ENCODE measurements around the gene RCCD1.
"Not testable (repeated sequence)": the region's sequence is repeated elsewhere in the genome, so short reads cannot be mapped to it uniquely, and the experiment has no call there.

The RCCD1 gene

GRCh38 chr15:90954712-90955623 lies at the start of gene RCCD1:
Gene RCCD1 (plus strand): TSS chr15:90954884. CDS start chr15:90956735, 1,851 bp downstream.
- peak; percentile 96 to 97 for DNase-seq

- no peak for DNase-seq
These were observed 49.1 kb upstream of the RCCD1 start for GRCh38 chr15:90905306-90906180.

DNA sequence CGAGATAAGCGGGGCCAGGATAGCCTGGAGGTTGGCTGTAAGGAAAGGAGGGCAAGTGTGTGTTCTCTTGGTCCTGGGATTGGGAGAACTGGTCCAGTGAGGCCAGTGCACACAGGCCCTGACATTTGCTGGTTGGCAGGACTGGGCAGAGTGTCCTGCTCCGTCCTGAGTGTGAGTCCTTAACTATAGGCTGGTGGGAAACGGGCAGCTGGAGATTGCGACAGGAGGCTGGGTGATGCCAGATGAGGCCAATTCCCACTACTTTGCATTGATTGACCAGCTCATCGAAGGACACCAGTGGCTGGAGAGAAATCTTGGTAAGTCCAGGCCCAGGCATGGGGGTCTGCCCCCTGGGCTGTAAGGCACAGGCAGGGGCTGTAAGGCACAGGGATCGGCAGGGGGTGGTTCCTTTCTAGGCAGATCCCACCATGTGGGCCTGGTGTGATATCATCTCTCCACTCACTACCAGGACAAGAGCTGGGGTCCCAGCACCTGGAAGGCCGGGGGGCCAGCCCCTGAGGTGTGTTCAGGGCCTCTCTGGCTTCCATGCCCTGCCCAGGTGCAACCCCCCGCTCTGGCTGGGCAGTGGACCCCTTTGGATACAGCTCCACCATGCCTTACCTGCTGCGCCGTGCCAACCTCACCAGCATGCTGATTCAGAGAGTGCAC lies 48.4 kb upstream of the RCCD1 start:
- DNase-seq, result no peak

DNA sequence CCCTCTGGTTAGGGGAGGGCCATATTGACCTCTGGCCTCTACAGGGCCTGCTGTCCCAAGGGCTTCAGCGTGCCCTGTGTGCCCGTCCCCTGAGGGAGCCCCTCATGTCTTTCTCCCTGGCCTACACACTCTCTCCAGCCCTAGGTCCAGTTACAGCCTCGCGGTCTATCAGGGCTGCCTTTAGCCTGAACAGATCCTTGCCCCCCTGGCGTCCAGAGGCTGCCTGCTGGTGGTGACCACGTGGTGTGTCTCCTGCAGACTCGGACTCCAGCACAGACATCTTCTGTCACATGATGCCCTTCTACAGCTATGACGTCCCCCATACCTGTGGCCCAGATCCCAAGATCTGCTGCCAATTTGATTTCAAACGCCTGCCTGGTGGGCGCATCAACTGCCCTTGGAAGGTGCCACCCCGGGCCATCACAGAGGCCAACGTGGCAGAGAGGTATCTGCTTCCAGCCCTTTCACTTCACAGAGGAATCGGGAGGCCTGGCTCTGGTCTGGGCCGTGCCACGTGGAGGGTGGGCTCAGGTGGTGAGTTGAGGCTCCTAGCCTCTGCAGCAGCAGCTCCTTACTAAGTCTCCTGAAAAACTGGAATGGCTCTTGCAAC lies 47.5 kb upstream of the RCCD1 start:
- no peak for DNase-seq

DNA sequence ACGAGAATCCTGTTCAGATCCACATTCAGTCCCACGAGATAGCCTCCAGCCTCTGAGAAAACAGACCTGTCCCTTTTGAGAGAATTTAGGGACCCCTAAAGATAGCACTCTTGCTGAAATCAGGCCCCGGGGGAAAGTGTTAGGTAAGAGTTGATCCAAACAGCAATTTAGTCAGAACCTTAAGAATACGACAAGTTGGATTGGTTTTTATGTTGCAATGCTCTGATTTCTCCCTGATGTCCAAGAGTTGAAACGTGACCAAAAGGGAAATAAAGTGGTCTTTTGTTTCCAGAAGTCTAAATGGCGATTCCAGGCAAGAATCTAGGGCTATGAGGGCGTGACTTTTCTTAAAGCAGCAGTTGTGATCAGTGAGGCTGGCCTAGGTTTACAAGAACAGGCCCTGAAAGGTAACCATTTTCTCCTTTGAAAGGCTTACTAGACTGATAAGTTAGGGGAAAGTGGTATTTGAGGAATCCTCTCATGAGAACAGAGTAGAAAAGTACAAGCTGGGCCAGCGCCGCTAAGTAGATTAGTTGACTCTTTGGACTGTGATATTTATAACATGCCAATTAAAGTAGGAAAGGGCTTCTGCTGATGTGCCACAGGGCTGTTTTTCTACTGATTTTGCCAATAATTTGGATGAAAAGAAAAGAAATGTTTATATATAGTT lies 46.7 kb upstream of the RCCD1 start:
- no peak for DNase-seq

DNA sequence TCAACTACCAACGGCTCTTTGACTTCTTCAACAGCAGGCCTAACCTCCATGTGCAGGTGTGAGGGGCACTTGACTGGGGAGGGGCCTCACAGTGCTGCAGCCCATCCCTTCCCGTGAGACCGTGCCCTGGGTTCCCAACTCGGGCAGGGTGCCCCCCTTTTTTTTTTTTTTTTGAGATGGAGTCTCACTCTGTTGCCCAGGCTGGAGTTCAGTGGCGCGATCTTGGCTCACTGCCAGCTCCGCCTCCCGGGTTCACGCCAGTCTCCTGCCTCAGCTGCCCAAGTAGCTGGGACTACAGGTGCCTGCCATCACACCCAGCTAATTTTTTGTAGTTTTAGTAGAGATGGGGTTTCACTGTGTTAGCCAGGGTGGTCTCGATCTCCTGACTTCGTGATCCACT lies 45.2 kb upstream of the RCCD1 start:
- DNase-seq, result not testable (repeated sequence)

DNA sequence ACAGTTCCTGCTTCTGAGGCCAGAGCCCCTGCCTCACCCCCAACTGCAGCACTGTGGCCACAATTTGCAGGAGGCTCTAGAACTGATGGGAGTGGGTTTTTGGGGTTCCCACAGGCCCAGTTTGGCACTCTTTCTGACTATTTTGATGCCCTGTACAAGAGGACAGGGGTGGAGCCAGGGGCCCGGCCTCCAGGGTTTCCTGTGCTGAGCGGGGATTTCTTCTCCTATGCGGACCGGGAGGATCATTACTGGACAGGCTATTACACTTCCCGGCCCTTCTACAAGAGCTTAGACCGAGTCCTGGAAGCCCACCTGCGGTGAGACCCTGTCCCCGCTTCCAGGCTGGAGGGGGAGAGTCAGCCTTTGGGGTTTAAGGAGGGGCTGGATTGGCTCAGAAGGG lies 44.7 kb upstream of the RCCD1 start:
- no peak for DNase-seq

- no peak for DNase-seq
These were observed 44.0 kb upstream of the RCCD1 start for GRCh38 chr15:90910441-90911301.

DNA sequence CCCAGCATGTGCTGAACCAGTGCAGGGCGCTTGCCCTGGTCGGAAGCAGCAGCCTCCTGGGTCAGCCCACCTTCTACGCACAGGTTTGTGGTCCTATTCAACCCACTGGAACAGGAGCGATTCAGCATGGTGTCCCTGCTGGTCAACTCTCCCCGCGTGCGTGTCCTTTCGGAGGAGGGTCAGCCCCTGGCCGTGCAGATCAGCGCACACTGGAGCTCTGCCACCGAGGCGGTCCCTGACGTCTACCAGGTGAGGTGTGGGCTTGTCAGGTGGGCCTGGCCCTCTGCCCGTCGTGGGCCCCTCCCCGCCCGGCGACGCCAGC lies 43.4 kb upstream of the RCCD1 start:
- no peak for DNase-seq

DNA sequence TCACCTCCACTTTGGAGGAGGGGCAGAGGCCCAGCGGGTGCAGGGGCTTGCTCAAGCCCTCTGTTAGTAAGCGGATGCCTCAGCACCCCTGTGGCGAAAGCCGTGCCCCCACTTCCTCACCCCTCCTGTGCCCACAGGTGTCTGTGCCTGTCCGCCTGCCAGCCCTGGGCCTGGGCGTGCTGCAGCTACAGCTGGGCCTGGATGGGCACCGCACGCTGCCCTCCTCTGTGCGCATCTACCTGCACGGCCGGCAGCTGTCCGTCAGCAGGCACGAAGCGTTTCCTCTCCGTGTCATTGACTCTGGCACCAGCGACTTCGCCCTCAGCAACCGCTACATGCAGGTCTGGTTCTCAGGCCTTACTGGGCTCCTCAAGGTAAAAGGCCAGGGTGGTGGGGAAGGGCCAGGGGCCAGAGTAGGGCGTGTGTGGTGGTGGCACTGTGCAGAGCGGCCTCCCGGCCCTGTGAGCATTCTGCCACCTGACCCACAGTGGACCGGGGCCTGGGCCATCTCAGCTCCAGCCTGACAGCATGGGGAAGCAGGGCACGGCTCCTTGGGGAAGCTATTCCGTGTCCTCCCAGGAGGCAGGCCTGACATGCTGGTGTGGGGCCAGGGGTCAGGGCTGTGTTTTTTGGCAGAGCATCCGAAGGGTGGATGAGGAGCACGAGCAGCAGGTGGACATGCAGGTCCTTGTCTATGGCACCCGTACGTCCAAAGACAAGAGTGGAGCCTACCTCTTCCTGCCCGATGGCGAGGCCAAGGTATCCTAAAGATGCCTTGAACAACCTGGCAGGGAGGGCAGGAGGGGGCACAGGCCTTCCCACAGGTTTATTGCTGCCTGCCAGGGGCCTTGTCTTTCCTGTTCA lies 42.5 kb upstream of the RCCD1 start:
- no peak for DNase-seq

- no peak for DNase-seq
These were observed 42.0 kb upstream of the RCCD1 start for GRCh38 chr15:90912770-90913075.

- DNase-seq, result no peak
These were observed 41.2 kb upstream of the RCCD1 start for GRCh38 chr15:90913398-90913944.

DNA sequence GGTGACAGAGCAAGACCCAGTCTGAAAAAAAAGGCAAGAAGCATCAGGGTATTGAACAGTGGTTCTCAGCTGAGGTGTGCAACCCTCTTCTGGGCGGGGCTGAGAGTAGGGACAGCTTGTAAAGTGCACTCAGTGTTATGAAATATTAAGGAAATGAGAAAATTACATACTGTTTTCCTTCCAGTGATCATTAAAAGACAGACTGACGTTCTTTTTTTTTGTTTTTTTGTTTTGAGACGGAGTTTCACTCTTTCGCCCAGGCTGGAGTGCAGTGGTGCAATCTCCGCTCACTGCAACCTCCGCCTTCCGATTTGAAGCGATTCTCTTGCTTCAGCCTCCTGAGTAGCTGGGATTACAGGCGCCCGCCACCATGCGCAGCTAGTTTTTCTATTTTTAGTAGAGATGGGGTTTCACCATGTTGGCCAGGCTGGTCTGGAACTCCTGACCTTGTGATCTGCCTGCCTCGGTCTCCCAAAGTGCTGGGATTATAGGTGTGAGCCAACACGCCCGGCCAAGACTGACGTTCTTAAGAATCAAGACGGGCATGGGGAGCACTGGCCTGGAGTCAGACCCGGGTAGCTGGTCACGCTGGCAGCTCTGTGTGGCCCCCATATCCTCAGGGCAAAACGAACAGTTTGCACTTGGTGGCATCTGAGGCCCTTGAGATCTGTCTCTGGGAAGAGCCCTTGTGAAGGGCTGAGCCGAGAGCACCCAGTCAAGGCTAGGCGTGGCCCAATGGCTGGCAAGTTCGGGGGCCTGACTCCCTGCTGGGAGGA lies 40.2 kb upstream of the RCCD1 start:
- DNase-seq, result peak; percentile 61 to 76

DNA sequence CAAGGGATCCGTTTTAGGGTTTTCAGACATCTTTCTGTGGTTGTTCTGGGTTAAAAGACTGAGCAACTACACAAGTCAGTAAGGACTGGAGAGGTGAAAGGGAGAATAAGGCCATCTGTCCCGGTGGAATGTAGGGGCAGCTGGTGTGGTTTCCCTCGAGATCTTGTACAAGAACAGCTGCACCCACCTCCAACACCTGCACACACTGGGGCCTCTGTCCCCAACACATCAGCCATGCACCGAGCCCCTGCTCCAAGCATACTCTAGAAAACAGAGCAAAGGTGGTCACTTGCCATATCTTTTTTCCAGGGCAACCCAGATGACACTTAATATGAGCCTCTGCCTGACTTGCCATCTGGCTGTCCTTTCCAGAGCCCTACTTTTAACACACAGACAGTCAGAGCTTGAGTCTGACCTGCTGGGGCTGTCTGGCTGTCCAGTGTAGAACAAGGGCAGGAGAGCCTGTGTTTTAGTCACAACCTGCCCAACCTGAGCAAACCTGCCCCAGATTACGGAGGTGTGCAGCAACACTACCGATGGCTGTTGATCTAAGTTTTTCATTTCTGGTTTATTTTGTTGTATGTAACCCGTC lies 39.4 kb upstream of the RCCD1 start:
- peak; percentile 82 to 92 for DNase-seq

GRCh38 chr15:90915808-90916440 lies 38.8 kb upstream of the RCCD1 start:
- no peak for DNase-seq

DNA sequence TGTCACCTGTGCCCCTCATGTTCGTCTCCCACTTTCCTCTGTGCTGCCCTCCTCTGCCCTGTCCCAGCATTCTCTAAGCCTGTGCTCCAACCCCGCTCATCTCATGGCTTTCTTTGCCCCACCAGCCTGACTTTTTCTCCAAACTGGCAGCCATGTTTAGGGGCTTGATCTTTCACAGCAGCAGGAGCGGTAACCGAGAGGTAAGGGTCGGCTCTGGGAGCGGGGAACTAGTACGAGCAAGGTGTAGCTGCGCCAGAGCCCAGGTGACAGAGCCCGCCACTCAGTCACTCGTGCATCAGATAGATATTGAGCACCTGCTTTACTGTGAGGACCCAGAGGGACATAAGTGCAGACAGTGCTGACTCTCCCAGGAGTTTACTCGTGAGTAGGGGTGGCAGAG lies 38.2 kb upstream of the RCCD1 start:
- no peak for DNase-seq

GRCh38 chr15:90917569-90917968 lies 37.1 kb upstream of the RCCD1 start:
- no peak for DNase-seq

- DNase-seq, result no peak
These were observed 36.5 kb upstream of the RCCD1 start for GRCh38 chr15:90918034-90918788.
